MCF 10A (cell line): Measurements from ENCODE around the gene SLC16A6. TPM values are rescaled to one million over a fixed set of nuclear protein-coding genes. Genes with fewer than 3 reads are reported as not detected.

Experiments used
- BruUV-seq: library from RNA; stranded (reverse); fragments of 400-500 nt; replicated peaks from 2 replicates; lab custom pipeline; 2021; lab: Mats Ljungman, UMichigan
- CTCF ChIA-PET: fragments of 300-600 bp; sonication (Branson Sonifier 250); formaldehyde crosslinking; extraction: SDS; loops from one replicate; lab custom pipeline; 2021; ENCODE audit warnings: antibody characterized with exemption, inconsistent platforms; lab: Yijun Ruan, JAX
- POLR2A ChIA-PET: fragments of 300-600, 350-650 bp; sonication (Branson Sonifier 250); formaldehyde crosslinking; extraction: SDS; loops from one replicate; lab custom pipeline; 2020; ENCODE audit warnings: antibody characterized with exemption, inconsistent platforms; lab: Yijun Ruan, JAX
- DNase-seq: peaks from one replicate; pipeline ENCODE4 v3.0.0-alpha.2; 2018; ENCODE audit not compliant: unreplicated experiment
- H3K27ac Mint-ChIP-seq: one replicate; pipeline ENCODE4 v1.8.0; 2022; ENCODE audit warnings: mild to moderate bottlenecking, low read depth, mixed read lengths; ENCODE audit not compliant: unreplicated experiment
- H3K27me3 Mint-ChIP-seq: one replicate; pipeline ENCODE4 v1.8.0; 2022; ENCODE audit warnings: mixed read lengths; ENCODE audit not compliant: insufficient read depth, unreplicated experiment
- H3K36me3 Mint-ChIP-seq: one replicate; pipeline ENCODE4 v1.8.0; 2022; ENCODE audit warnings: mild to moderate bottlenecking, moderate library complexity, mixed read lengths; ENCODE audit not compliant: insufficient read depth, unreplicated experiment
- H3K4me1 Mint-ChIP-seq: one replicate; pipeline ENCODE4 v1.8.0; 2022; ENCODE audit warnings: mixed read lengths; ENCODE audit not compliant: insufficient read depth, unreplicated experiment
- H3K4me3 Mint-ChIP-seq: one replicate; pipeline ENCODE4 v1.8.0; 2022; ENCODE audit warnings: mild to moderate bottlenecking, moderate library complexity, mixed read lengths; ENCODE audit not compliant: unreplicated experiment
- H3K9me3 Mint-ChIP-seq: one replicate; pipeline ENCODE4 v1.8.0; 2022; ENCODE audit warnings: mixed read lengths; ENCODE audit not compliant: unreplicated experiment
- intact Hi-C: fragments of 100-400 bp; cut with micrococcal nuclease; formaldehyde crosslinking; loops from 2 replicates; pipeline ENCODE4 v1.14.1; 2022
- total RNA-seq: library from RNA; stranded (reverse); gene quantifications from 2 replicates; pipeline ENCODE4 v1.2.3, GENCODE V29; 2022
- TF ChIP-seq, protein P1 (sequence below): fragments of 200-600 bp; IDR thresholded peaks from one replicate; pipeline ENCODE4 v1.8.0; 2022; ENCODE audit warnings: antibody characterized with exemption, mild to moderate bottlenecking; ENCODE audit not compliant: unreplicated experiment

The SLC16A6 gene
- total RNA-seq, 1 experiment from 2014 or later, result 1.4 TPM

DNA sequence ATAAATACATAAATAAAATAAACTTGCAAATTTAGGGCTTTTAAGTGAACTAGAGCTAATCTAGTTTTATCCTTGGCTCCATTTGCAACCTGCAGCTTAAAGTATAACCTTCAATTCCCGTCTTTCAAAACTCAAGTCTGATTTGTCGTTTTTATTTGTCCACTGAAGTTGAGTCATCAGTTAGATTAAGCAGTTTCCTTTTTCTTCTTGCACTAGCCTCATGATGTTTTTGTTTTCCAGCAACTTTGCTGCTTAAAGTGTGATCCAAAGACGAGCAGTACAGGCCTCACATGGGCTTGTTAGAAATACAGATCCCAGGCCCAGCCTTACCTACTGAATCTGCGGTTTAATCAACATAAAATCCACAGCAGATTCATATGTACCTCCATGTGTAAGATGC lies 14.2 kb upstream of the SLC16A6 start:
- no peak overlapping the region for H3K27ac Mint-ChIP-seq
- ChIA-PET POLR2A (no interaction called here), CTCF (interaction anchor here (0.5 to 0.7 kb wide), 2 partner anchors 133 to 157 kb away, joined by 3 read pairs; no protein-coding TSS in a partner anchor)
- BruUV-seq, result no TSS peak
- intact Hi-C loops, result no loop called here
- no peak for DNase-seq
- H3K27me3 Mint-ChIP-seq, result no peaks in the 10 kb centered on the region
- H3K9me3 Mint-ChIP-seq, result no peaks in the 10 kb centered on the region
- H3K4me3 Mint-ChIP-seq, result no peak overlapping the region
- no peaks in the 10 kb centered on the region for H3K36me3 Mint-ChIP-seq
- TF ChIP-seq, protein P1, sequence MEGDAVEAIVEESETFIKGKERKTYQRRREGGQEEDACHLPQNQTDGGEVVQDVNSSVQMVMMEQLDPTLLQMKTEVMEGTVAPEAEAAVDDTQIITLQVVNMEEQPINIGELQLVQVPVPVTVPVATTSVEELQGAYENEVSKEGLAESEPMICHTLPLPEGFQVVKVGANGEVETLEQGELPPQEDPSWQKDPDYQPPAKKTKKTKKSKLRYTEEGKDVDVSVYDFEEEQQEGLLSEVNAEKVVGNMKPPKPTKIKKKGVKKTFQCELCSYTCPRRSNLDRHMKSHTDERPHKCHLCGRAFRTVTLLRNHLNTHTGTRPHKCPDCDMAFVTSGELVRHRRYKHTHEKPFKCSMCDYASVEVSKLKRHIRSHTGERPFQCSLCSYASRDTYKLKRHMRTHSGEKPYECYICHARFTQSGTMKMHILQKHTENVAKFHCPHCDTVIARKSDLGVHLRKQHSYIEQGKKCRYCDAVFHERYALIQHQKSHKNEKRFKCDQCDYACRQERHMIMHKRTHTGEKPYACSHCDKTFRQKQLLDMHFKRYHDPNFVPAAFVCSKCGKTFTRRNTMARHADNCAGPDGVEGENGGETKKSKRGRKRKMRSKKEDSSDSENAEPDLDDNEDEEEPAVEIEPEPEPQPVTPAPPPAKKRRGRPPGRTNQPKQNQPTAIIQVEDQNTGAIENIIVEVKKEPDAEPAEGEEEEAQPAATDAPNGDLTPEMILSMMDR, result no peak
- no peaks in the 10 kb centered on the region for H3K4me1 Mint-ChIP-seq

DNA sequence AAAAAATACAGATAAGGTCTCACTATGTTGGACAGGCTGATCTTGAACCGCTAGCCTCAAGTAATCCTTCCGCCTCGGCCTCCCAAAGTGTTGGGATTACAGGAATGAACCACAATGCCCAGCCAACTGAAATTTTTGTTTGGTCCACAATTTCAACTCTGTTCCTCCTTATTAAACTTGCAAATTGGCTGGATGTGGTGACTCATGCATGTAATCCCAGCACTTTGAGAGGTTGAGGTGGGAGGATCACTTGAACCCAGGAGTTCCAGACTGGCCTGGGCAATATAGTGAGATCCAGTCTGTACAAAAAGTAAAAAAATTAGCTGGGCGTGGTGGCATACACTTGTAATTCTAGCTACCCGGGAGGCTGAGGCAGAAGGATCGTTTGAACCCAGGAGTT lies 13.8 kb upstream of the SLC16A6 start:
- CTCF ChIA-PET, result interaction anchor here (0.5 to 0.7 kb wide), 2 partner anchors 133 to 157 kb away, joined by 3 read pairs; no protein-coding TSS in a partner anchor
- H3K9me3 Mint-ChIP-seq, result no peaks in the 10 kb centered on the region
- TF ChIP-seq, protein P1, result no peak
- no peak overlapping the region for H3K27ac Mint-ChIP-seq
- intact Hi-C loops, result no loop called here
- no peaks in the 10 kb centered on the region for H3K4me1 Mint-ChIP-seq
- H3K27me3 Mint-ChIP-seq, result no peaks in the 10 kb centered on the region
- BruUV-seq, result no TSS peak
- no peaks in the 10 kb centered on the region for H3K36me3 Mint-ChIP-seq
- no peak overlapping the region for H3K4me3 Mint-ChIP-seq
- DNase-seq, result no peak
- POLR2A ChIA-PET, result no interaction called here

DNA sequence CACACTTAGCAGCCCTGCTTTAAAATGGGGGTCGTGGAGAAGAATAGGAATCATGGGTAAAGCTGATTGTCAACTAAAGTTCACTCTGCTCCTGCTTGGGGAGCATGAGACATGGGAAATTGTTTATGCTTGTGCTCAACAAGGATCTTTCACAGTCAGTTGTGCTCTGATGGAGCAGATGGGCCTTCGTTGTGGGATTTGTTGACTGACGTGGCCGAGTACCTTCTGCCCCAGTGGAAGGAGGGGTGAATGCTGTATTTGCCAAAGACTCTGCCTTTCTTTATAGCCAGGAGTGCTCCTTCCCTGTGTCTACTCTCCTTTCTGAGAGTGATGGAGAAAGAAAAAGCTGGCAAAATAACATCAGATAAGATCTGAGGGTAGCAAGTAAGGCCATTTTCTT lies 11.7 kb upstream of the SLC16A6 start:
- Mint-ChIP-seq H3K4me3 (no peak overlapping the region), H3K27ac (no peak overlapping the region), H3K9me3 (no peaks in the 10 kb centered on the region), H3K36me3 (peaks cover 6% of the 10 kb centered on the region), H3K4me1 (no peaks in the 10 kb centered on the region), H3K27me3 (no peaks in the 10 kb centered on the region)
- CTCF ChIA-PET, result no interaction called here
- TF ChIP-seq, protein P1, result no peak
- BruUV-seq, result no TSS peak
- no peak for DNase-seq
- intact Hi-C loops, result no loop called here
- POLR2A ChIA-PET, result interaction anchor here (0.7 kb wide), 1 partner anchor 7 kb away, joined by 3 read pairs; no protein-coding TSS in a partner anchor

DNA sequence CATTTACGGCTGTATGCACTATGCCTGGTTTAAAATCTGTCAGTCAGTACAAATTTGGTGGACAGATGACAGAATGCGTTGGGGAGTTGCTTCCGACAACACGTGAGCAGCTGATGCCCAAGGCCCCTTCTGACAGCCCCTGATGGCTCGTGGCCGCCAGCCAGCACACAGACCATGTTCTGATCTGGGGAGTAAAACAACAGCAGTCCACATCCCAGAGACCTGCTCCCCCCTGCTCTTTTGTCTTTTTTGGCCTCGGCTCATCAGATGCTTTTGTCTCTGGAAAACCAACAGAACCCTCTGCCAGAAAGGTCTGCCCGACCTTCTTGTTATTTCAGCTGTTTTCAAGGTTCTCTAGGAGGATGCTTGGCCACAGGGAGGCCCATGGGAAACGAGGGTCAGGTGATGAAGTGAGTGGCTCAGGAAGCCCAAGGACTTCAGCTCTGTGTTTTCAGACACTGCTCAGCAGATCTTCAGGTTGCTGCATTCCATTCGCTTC lies 11.2 kb upstream of the SLC16A6 start:
- DNase-seq, result no peak
- H3K4me1 Mint-ChIP-seq, result no peaks in the 10 kb centered on the region
- no peaks in the 10 kb centered on the region for H3K27me3 Mint-ChIP-seq
- TF ChIP-seq, protein P1, result no peak
- POLR2A ChIA-PET, result interaction anchor here (0.7 kb wide), 1 partner anchor 8 kb away, joined by 3 read pairs; no protein-coding TSS in a partner anchor
- BruUV-seq, result no TSS peak
- H3K4me3 Mint-ChIP-seq, result no peak overlapping the region
- CTCF ChIA-PET, result no interaction called here
- no peaks in the 10 kb centered on the region for H3K9me3 Mint-ChIP-seq
- peaks cover 6% of the 10 kb centered on the region for H3K36me3 Mint-ChIP-seq
- intact Hi-C loops, result no loop called here
- H3K27ac Mint-ChIP-seq, result no peak overlapping the region
